Right ventricle myocardium superior (tissue), 1 donor: ENCODE measurements around the gene IRX4. TPM values are rescaled to one million over a fixed set of nuclear protein-coding genes. Genes with fewer than 3 reads are reported as not detected.

ENCODE experiments used
- ATAC-seq: fragments of 200-7000 bp; cut with Tn5 transposase; one replicate; pipeline ENCODE4 v1.9.1; 2020; ENCODE audit warnings: mild to moderate bottlenecking; ENCODE audit not compliant: poor library complexity
- DNase-seq: peaks from one replicate; pipeline ENCODE4 v3.0.0-alpha.2; 2020
- intact Hi-C: fragments of 100-400 bp; cut with DNase I; formaldehyde crosslinking; loops from one replicate; pipeline ENCODE4 v1.11.2; 2022
- total RNA-seq: library from RNA; stranded (reverse); fragmentation: NEBNext Ultra II Directional; extraction: Animal tissue kit (Norgen Biotek cat#: 25700); gene quantifications from one replicate; pipeline ENCODE4 v1.2.1, GENCODE V29; 2021
- donor health status: DM: no; HTN: yes; CAD: no; lungs with severe emphysema.

The IRX4 gene
- total RNA-seq, 1 donor from 2014 or later: 15.8 TPM

GRCh38 chr5:1896602-1897376 is 14.1 kb upstream of the IRX4 start:
- peak; percentile 29 for DNase-seq
- no peak for ATAC-seq
- intact Hi-C loops: no loop called here

DNA sequence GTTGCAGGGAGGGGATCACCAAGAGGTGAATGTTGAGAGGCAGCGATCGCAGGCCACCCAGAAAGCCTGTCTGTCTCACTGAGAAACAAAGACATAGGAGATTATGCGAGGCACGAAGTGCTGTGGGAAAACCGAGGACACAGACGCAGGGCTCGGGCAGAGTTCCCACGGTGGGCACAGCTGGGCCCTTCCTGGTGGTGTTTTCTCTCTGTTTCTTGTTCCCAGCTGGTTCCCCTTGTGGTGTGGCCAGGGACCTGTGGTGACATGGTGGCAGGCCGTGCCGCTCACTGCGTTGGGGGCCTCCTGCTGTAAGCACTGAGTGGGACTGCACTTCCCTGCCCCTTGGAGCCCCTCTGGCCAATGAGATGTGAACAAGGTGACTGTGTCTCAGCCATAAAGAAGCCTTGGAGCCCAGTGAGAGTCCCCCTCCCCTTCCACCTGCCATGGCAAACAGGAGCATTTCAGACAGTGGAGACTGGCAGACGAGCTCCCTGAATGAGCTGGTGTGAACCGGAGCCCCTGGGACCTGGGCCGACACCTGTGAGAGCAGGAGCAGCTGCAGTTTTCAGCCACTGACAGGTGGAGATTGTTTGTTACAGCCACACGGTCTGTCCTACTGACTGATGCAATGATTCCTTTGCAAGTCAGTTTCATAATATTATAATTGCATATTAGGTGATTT is 13.2 kb upstream of the IRX4 start:
- DNase-seq: peak; percentile 22
- intact Hi-C loops: no loop called here
- no peak for ATAC-seq

GRCh38 chr5:1894243-1894642 is 11.5 kb upstream of the IRX4 start:
- peak; percentile 0 for DNase-seq
- intact Hi-C loops: no loop called here
- ATAC-seq: no peak

DNA sequence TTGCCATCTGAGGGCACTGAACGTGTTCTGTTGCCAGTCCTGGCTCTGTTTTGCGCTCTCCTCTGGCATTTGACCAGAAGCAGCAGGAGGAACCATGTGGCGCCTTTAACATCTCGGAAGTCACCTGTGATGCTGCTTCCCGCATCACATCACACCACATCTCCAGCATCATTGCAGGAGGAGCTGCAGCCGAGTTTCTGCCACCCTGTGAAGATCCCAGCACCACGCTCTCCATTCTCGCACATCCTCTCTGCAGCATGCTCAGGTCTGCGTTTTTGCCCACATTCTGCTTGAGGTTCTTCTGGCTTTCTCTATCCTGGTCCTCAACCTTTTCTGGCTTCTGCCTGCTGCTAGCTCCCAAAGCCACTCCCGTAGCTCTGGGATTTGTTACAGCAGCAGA is 11.0 kb upstream of the IRX4 start:
- intact Hi-C loops: no loop called here
- ATAC-seq (no peak), DNase-seq (no peak)

DNA sequence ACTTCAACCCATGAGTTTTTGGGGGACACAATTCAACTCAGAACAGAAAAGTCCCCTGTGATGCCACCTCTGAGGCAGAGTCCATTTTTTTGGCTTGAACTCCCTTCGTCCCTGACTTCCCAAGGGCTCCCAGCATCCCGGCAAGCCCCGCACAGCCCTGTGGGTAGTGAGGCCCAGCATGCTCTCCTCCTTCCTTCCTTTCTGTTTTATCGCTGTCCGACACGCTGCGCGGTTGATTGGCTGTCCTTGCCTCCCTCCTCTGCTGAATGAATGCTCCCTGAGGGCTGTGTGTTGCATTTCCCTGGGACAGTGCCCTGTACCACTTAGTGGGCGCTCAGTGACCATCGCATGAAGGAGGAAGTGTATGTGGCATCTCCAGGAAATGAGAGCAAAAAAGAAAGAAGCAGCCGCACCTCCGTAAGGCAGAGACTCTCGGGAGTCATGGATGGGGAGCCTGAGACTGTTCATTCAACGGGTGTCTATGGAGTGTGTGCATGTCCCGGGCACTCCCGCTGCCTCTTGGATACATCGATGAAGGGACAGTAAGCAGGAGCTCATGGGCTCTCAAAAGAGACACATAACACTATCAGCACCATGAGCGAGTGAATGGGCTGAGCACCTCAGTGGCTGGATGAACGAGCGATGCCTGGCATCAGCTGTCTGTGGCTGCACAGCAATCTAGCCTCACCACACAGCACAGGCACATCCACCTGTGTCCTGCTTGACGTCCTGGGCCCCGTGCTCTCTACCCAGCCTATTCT is 10.1 kb upstream of the IRX4 start:
- peak; percentile 10 for DNase-seq

GRCh38 chr5:1892211-1892610 is 9.5 kb upstream of the IRX4 start:
- ATAC-seq (no peak), DNase-seq (peak; percentile 29)
- intact Hi-C loops: no loop called here

More for the DNA sequence above, 10.1 kb upstream of the IRX4 start:
- ATAC-seq: no peak
- intact Hi-C loops: no loop called here

DNA sequence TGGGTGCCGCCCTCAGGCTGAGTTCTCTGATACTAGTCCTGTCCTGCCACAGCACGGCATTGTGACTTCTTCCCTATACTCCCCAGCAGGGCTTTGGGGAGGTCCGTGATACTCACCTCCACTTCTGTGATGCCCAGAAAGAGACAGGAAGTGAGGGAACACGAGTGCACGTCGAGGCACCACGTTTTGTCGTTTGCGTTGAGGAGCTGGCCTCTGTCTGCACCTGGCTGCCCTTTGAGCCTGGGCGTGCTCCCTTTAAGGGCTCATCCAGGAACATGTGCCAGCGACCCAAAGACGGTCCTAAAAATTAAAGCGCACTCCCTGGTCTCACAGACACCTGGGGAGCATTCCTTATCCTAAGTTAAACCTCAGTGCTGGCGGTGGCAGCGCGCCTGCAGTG is 8.7 kb upstream of the IRX4 start:
- peak; percentile 19 for DNase-seq
- no peak for ATAC-seq
- intact Hi-C loops: no loop called here

DNA sequence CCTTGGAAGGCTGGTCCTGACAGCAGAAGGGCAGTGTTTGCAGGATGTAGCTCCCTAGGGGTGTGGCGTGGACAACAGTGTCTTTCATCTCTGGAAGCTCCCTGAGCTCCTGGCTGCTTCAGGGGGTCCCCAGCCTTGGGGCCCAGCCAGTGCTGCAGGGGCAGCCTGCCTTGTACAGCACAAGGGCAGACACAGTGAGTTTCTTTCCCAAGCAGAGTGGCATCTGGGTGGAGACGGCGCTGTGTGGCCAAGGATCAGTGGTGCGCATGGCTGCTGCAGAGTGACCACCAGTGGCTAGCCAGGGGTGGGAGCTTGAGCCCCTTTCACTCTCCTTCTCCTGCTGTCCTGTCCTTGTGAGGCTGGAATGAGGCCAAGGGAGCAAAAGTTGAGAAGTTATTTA is 7.6 kb upstream of the IRX4 start:
- peak; percentile 18 for DNase-seq
- intact Hi-C loops: no loop called here
- no peak for ATAC-seq

- ATAC-seq (no peak), DNase-seq (peak; percentile 6)
- intact Hi-C loops: no loop called here
Observed at GRCh38 chr5:1889321-1890065, 6.8 kb upstream of the IRX4 start.

DNA sequence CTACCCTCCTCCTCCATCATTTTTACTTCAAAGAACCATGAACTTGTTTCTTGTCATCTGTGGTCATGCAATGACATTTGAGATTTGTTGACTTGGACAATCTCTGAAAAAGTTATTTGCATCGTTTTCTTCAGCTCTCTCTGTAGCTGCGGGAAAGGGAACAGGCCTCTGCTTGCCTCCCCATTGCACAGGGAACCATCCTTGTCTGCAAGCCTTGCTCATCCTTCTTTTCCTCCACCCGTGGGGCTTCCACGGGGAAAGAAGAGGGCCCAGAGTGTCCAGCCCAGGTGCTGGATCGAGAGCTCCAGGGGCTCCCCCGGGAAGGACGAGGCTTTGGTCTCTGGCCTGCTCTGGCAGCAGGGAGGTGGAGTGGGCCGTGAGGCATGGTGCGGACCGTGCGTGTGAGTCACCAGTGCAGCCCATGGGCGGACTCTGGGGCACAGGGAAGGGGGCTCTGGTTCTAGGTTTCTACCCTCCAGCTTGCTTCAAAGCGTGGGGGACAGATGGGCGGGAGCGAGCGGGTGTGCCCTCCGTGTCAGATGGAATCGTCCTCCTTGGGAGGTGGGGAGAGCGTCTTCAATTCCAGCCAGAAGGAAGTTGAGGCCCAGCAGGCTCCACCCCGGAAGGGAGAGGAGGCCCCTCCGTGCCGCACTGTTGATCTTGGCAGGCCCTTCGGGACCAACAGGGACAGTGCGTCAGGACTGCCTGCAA is 6.0 kb upstream of the IRX4 start:
- intact Hi-C loops: no loop called here
- peak; percentile 26 for DNase-seq
- ATAC-seq: no peak

DNA sequence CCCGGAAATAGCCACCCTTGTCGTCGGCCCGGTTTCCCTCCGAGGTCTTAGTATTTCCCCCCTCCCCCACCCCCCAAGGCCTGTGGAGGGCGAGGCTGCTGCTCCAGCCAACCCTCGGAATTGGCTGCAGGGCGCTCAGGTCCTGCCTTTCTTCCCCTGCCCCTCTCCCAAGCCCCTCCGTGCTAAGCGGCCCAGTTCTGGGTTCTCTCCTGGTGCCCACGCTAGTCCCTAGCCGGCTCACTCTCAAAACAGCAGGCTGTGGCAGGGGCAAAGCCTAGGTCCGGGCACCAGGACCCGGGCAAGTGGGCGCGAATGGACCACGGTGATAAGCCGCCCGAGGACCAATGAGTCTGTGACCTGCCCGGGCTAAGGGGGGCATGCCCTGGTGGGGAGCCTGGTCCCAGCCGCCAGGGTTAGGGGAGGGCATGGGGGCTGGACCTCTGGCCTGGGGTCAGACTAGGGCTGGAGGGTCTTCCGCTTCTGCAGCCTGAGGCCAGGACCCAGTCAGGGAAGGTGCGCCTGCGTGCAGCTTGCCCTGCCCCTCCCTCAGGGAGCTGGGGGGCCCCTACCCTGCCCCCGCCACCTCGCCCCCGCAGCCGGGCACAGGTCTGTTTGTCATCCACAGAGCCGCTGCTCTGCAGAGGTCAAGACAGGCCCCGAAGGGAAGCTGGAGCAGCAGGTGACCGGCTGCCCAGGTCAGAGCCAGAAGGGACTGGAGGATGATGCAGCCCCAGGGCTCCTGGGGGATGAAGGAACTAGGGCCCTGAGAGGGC is 5.0 kb upstream of the IRX4 start:
- peak; percentile 20 for ATAC-seq
- intact Hi-C loops: no loop called here
- peak; percentile 9 for DNase-seq

DNA sequence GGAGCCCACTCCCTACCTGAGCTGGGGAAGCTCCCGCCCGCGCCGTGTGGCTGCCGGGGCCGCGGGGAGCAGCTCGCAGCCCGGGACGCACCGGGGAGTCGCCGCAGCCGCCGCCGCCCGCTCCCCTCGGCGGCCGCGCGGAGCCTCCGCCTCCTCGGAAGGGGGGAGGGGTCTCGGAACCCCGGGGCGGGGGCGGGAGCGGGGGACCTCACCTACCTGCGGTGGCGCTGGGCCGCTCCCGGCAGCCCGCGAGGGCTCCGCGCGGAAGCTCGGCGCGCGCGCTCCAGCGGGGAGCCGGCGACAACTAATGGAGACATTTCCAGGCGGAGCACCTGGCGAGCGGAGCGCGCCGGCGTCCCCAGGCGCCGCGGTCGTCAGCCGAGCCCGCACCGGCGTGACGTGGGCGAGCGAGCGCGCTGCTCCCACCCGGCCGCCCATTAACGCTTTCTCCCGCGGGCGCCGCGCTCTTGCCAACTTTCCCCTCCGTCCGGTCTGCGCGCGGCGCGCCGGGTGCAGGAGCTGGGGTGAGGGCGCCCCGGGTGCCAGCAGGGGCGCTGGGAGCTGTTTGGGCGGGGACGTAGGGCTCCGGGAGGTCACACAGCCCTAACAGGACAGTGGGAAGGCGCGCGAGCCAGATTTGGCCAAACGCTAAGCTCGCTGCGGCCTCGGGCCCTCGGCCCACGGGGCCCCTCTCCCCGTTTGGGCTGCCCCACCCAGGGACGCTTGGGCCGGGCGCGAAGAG is 4.3 kb upstream of the IRX4 start:
- intact Hi-C loops: no loop called here
- DNase-seq (peak; percentile 50), ATAC-seq (peak; percentile 50)

DNA sequence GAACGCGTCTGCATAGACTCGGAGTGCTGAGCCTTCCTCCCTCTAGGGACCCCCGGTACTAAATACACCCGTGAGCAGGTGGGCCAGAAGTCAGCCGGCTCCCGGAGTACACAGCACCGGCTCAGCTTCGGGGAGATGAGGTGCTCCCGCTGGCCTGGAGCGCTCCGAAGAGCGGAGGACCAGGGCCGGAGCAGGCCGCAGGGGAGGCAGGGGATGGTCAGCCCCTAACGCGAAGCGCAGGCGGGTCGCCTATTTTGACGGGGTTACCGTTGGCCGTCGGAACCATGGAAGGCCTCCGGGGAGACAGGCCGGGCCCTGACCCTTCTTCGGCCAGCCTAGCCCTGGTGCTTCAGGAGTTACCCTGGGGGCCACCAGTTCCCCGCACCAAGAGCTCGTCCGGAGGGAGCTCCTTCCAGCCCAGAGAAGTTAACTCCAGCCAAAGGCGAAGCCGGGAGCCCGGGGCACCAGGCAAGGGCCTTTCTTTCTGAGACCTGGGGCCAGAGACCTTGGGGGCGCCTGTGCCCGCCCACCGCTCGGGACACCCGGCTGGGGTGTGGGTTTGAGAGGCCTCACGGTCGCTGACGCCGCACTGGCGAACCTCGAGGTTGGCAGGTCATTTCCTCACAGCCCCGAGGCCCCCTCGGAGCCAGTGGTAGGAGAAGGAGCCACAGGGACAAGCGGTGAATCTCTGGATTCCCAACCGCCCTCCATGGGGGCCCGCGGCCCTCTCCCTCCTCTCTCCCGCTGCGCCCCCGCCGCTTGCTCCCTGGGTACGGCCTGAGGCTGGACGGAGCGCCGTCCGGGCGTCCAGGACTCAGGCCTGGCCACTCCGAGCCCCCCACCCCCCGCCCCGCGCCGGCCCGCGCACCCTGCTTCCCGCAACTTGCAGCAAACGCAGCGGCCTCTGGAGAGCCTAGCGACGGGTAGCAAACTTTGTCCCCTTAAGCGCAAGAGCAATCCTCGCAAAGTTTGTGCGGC is 3.4 kb upstream of the IRX4 start:
- peak; percentile 5 for ATAC-seq
- peak; percentile 38 for DNase-seq
- intact Hi-C loops: no loop called here

- DNase-seq (peak; percentile 17), ATAC-seq (no peak)
- intact Hi-C loops: no loop called here
Observed at GRCh38 chr5:1885404-1885755, 2.7 kb upstream of the IRX4 start.

GRCh38 chr5:1884678-1885403 is 2.1 kb upstream of the IRX4 start:
- DNase-seq: peak; percentile 26
- intact Hi-C loops: no loop called here
- no peak for ATAC-seq
